Activated CD4-positive, alpha-beta T cell treated with anti-CD3 and anti-CD28 coated beads, Interleukin-2, amount 50 U/mL, for 1 hour (primary cell): ENCODE measurements around the gene TCP10L.
"Not testable (repeated sequence)": the region's sequence is repeated elsewhere in the genome, so short reads cannot be mapped to it uniquely, and the experiment has no call there.

Experiments
- DNase-seq: peaks from one replicate; pipeline ENCODE4 v3.0.0-alpha.2; 2020

TCP10L gene

GRCh38 chr21:32549886-32550285 is 35.4 kb downstream of the TCP10L start:
- no peak for DNase-seq

DNA sequence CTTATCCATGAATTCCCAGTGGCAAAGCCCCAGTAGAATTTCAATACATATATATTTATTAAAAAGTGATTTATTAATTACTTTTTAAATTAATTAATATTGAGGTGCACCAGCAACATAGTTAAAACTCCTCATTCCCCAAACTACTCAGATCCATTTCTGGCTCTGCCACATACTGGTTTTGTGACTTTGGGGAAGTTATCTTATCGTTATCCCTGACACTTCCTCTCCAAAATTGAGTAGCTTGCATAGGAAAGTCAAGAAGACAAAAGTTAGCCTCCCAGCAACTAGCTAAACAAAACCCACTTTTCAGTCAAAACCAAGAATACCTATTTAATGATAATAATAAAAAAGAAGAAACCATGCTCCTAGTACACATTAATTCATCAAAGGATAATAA is 35.9 kb downstream of the TCP10L start:
- DNase-seq: no peak

DNA sequence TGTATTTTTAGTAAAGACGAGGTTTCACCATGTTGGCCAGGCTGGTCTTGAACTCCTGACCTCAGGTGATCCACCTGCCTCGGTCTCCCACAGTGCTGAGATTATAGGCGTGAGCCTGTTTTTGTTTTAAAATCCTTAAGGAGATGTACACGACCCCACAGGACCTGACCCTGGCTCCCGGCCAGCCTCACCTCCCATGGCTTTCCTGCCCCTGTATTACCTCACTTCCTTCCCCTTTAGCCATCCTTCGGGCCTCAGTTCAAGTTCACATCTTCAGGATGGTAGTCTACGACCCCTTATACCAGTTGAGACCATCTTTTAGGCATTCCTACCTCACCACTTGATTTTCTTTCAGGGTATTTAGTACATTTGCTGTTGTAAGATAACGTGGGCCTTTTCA is 36.3 kb downstream of the TCP10L start:
- DNase-seq: no peak

DNA sequence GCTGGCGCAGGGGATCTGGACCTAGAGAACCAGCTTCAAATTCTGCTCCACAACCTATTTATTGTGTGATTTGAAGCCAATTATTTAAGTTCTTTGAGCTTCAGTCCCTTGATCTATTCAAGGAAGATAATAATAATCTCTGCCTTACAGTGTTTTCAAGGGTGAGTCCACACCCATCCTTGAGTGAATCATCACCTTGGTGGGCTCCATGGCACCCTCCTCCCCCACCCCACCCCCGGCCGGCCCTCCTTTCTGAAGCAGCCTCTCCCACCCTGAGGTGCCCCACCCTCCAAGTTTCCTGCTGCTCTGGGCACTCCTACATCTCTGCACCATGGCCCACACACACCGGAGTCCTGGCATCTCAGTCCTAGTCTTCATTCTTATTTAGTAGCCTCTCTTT is 38.3 kb downstream of the TCP10L start:
- DNase-seq: no peak

DNA sequence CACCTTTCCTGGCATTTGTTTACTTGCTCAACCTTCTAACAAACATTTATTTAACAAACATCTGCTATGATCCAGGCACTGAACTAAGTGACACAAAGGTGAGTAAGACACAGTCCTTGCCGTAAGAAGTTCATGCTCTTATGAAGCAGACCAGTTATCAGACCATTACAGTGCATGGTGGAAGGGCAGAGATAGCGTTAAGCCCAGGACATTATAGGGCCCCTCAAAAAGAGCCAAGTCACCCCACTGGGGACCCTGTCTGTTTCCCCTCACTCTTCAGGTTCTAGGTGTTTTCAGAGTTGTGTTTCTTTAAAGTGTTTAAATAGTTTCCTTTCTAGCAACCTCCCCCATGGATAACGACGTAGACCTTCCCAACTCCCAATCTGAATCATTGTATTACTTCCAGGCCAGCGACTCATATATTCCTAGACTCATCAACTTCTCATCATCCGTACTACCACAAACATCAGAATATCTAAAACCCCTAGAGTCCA is 39.3 kb downstream of the TCP10L start:
- DNase-seq: no peak

DNA sequence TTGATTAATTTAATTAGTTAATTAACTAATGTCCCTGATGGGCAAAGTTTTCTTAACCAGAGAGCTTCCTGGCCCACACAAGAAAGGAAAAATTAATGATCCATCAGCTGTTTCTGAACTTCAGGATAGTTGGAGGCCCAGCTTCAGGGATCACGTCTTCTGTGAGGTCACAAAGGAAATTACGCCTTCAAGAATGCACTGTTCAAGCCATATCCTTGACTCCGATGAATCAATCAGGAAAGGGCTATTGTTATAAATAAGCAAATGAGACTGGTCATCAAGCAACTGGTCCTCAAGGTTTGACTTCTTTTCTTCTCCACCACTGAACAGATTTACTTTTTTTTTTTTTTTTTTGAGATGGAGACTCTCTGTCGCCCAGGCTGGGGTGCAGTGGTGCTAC is 40.6 kb downstream of the TCP10L start:
- no peak for DNase-seq

DNA sequence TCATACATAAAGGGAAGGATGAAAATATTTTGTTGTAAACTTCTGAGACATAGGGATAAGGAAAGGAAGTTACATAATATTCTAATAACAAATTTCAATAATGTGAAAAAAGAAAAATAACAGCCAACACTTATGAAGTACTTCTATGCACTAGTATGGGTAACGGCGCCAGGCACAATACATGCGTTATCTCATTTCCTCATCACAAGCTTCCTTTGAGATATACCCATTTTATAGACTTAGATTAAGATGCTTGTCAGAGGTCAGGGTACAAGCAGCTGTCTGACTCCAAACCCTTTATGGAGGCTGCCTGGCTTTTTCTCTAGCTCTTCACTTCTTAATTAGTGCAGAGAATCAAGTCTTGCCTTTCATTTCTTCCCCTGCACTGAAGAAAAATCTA is 41.3 kb downstream of the TCP10L start:
- no peak for DNase-seq

GRCh38 chr21:32543056-32543455 is 42.3 kb downstream of the TCP10L start:
- not testable (repeated sequence) for DNase-seq

- DNase-seq: no peak
Observed at GRCh38 chr21:32539378-32539777, 45.9 kb downstream of the TCP10L start.

DNA sequence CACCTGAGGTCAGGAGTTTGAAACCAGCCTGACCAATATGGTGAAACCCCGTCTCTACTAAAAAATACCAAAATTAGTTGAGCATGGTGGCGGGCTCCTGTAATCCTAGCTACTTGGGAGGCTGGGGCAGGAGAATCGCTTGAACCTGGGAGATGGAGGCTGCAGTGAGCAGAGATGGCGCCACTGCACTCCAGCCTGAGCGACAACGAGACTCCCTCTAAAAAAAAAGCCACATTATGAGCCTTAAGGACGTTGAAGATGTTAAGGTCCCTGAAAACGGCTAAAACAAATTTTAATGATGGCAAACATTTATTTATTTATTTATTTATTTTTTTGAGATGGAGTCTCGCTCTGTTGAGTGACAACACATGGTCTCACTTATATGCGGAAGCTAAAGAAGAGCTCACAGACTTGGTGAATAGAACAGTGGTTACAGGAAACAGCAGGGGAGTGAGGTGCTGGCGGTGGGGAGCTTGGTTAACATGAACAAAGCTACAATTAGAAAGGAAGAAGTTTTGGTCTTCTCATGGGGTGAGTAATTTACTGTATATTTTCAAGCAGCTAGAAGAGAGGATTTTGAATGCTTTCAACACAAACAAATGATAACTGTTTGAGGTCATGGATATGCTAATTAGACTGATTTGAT is 47.1 kb downstream of the TCP10L start:
- DNase-seq: no peak

DNA sequence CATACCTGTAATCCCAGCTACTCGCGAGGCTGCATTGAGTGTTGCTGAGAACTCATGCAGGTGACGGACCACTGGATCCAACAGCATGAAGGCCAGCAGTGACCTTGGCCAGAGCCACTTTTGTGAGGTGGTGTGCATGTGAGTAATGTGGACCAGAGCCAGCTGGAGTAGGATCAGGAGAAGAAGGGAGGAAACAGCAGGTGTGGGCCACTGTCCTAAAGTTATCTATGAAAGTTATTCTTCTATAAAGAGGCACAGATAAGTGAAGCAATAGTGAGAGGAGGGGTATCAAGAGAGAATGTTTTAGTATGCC is 47.8 kb downstream of the TCP10L start:
- DNase-seq: no peak

- no peak for DNase-seq
Observed at GRCh38 chr21:32535612-32536011, 49.7 kb downstream of the TCP10L start.

GRCh38 chr21:32534113-32534512 is 51.2 kb downstream of the TCP10L start:
- no peak for DNase-seq

- no peak for DNase-seq
Observed at GRCh38 chr21:32533611-32534010, 51.7 kb downstream of the TCP10L start.

- no peak for DNase-seq
Observed at GRCh38 chr21:32533053-32533452, 52.3 kb downstream of the TCP10L start.

- DNase-seq: no peak
Observed at GRCh38 chr21:32532636-32533035, 52.7 kb downstream of the TCP10L start.

DNA sequence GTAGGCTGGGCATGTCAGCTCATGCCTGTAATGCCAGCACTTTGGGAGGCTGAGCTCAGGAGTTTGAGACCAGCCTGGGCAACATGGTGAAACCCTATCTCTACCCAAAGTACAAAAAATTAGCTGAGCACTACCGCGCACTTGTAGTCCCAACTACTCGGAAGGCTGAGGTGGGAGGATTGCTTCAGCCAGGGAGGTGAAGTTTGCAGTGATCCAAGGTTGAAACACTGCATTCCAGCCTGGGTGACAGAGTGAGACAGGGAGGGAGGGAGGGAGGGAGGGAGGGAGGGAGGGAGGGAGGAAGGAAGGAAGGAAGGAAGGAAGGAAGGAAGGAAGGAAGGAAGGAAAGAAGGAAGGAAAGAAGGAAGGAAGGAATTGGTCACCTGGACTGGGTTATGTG is 53.8 kb downstream of the TCP10L start:
- DNase-seq: not testable (repeated sequence)

- not testable (repeated sequence) for DNase-seq
Observed at GRCh38 chr21:32530809-32531208, 54.5 kb downstream of the TCP10L start.

DNA sequence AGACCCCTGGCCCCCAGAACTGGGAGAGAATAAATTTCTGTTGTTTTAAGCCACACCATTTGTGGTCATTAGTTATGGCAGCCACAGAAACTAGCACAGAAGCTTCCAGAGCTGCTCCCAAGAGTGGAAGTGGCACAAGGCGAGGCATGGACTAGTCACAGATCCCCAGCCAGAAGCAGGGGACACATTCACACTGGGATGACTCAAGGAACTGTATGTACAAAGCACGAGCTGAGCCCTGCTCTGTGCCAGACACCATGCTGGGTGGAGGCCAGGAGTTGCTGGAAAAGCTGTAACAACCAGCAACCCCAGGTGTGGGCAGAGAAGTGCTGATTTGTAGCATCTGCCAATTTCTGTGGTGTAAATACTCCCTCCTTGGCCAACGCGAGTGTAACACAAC is 55.6 kb downstream of the TCP10L start:
- no peak for DNase-seq

DNA sequence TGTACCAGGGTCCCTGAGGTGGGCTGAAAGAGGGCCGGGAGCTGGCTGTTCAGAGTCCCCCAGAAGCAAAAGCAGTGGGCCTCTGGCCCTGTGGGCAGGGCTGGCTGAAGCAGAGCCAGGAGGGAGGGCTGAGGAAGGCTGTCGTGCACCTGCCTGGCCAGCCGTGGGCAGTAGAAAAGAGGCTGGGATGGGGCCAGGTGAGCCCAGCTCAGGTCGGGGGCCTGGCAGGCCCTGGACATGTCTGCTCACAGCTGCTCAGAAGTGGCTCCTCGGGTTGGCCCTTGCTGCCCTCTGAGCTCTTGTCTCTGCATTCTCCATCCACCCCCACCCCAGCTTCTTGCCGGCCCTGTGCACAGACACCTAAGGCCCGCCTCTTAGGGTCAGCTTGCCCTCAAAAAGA is 60.0 kb downstream of the TCP10L start:
- DNase-seq: no peak

DNA sequence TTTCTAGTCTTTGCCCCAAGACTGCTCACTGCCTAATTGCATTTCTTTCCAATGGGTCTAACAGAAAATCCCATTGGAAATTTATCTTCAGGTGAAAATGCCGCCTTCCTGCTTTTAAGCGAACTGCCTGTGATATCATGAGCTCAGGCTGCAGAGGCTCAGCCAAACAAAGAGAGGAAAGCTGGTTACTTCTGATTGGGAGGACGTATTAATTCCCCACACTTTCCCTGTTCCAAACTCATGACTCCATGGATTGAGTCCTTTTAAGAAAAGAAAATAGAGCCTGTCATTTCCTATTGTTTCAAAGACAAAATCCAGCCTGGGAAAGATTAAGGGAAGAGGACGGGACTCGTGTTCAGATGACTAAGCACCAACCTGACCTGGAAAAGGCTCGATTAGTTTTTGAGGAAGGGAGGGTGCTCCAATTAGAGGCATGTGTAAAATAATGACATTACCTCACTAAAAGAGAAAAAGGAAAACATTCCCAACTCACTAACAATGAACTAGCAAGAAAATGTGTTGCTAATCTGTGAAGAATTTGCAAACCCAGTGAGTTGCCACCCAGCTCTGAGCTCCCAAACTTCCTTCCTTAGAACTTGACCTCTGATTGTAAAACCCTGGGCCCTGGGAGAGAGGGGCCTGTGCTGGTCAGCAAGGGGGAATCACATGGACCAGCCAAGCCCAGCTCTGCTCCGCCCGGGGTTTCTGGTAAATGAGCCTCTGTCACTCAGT is 61.2 kb downstream of the TCP10L start:
- DNase-seq: no peak
